ENCODE results near the gene TBC1D1.
"Not testable (repeated sequence)": the region's sequence is repeated elsewhere in the genome, so short reads cannot be mapped to it uniquely, and the experiment has no call there.

TBC1D1 gene

DNA sequence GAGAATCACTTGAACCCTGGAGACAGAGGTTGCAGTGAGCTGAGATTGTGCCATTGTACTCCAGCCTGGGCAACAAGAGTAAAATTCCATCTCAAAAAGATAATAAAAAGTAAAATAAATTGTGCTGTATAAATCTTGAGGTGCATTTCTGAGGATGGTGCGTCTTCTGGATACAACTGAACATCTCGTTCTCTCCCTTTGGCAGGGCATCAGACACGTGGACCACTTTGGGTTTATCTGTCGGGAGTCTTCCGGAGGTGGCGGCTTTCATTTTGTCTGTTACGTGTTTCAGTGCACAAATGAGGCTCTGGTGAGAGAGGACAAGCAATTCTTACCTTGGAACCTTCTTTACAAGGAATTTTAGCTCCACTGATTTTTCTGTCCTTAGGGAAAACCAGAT, 129.5 kb downstream of the TBC1D1 start:
- no peak for DNase-seq

DNA sequence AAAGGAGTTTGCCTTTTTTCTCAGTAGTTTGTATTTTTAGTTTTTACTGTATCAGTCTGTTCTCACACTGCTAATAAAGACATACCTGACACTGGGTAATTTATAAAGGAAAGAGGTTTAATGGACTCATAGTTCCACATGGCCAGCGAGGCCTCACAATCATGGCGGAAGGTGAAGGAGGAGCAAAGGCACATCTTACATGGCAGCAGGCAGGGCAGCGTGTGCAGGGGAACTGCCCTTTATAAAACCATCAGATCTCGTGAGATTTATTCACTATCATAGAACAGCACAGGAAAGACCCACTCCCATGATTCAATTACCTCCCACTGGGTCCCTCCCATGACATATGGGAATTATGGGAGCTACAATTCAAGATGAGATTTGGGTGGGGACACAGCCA, 130.1 kb downstream of the TBC1D1 start:
- not testable (repeated sequence) for DNase-seq

DNA sequence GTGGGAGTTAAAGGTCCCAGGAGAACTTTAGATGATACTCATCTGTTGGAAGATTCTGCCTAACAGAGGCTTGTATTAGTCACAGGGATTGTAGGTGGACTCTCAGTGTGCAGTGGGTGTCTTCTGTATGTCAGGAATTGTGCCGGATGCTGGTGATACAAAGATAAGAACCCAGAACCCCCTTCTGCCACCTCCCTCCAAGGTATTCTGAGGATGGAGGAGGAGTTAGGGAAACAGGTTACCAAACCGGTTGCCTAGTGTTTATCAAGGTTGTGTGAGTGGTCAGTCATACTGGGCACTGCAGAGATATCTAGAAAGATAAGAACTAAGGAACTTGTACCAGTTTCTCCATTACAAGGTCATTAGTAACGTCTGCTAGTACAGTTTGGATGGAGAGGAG, 130.9 kb downstream of the TBC1D1 start:
- DNase-seq, result no peak

DNA sequence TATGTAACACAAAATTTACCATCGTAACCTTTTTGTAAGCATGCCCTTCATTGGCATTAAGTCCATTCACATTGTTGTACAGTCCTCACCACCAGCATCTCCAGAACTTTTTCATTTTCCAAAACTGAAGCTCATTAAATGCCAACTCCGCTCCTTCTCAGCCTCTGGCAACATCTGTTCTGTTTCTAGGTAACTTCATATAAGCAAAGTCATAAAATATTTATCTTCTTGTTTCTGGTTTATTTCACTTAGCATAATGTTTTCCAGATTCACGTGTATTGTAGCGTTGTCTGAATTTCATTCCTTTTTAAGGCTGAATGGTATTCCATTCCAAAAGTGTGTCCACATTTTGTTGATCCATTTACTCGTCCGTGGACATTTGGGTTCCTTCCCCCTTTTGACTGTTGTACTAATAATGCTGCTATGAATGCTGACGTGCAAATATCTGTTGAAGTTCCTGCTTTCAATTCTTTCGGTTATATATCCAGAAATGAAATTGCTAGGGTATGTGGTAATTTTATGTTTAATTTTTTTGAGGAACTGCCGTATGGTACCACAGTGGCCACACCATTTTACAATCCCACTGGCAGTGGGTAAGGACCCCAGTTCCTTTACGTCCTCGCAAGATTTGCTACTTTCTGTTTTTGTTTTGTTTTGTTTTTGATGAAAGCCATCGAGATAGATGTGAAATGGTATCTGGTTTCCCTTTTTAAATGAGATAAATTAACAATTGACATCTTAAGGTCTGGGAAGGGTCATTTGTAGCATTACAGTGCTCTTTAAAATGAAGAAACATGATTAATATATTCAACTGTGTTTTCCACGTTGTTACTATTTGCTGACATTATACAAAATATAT, 132.7 kb downstream of the TBC1D1 start:
- no peak for DNase-seq

DNA sequence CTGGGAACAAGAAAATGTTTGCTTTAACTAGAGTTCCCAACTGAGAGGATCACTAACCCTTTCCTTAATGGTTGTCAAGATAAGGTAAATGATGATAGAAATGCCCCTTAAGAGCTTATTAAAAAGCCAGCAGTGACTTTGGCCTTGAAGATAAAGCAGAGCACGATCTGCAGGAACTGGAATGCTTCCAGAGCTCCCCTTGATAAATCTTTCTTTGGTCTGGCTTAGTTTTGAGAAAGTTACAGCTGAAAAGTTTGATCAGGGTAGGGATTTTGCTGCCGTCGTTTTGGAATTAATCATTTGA, 133.3 kb downstream of the TBC1D1 start:
- DNase-seq, result no peak

DNA sequence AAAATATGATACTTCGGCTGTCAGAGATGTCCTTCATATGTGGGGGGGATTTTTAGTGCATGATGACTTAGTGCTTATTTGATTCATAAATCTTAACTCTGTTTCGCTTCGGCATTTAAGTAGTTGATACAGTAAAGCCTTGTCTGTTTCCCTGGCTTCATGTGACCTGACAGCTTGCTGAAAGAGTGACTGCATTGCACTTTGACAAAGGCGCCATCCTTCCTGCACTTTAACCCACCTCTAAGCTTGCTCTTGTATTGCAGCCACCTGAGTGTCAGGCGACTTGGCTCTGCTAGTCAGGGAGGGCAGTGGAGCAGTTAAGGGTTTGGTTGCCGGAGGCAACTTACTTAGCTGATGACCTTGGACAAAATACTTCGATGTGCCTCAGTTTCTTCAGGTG, 134.8 kb downstream of the TBC1D1 start:
- DNase-seq, result no peak

DNA sequence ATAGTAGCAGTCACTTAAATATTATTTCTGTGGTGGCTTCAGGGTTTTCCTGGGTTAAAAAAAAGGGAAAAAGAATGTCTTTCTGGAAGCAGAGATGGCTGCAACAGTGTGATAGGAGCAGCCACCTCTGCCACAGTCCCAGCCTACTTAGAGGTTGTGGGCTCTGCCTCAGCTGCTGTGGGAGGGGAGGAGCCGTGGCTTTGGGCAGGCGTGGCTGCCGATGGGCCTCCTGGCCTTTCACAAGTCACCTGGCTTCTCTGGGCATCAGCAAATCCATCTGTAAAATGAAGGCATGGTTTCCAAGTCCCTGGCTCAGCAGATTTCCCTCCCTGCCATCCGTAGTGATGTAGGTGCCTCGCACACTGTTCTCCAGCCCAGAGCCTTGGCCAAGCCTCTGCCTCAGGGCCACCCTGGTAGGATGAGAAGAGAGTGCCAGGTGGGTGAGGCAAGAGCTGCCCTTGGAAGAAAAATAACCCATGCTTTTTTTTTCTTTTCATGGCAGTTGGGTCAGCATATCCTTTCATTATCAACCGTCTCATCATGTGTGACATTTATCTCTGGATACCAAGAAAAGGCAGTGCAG, 135.4 kb downstream of the TBC1D1 start:
- no peak for DNase-seq

DNA sequence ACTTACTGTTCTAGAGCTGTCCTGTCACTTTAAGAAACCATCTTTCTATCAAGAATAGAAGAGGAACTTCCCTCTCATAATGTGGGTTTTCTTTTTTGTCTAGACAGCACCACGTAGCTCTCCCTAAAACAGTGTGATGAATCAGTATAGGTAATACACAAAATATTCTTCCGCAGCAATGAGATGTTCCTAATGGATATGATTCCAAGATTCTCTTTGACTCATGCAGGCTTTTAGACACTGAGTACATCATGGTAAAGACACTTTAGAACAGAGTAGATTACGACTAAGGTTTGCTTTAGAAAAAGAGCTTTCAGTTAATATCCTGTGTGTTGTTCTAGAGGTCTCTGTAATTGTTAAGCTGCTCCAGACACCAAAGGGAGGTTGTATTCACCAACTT, 139.1 kb downstream of the TBC1D1 start:
- DNase-seq, result no peak

DNA sequence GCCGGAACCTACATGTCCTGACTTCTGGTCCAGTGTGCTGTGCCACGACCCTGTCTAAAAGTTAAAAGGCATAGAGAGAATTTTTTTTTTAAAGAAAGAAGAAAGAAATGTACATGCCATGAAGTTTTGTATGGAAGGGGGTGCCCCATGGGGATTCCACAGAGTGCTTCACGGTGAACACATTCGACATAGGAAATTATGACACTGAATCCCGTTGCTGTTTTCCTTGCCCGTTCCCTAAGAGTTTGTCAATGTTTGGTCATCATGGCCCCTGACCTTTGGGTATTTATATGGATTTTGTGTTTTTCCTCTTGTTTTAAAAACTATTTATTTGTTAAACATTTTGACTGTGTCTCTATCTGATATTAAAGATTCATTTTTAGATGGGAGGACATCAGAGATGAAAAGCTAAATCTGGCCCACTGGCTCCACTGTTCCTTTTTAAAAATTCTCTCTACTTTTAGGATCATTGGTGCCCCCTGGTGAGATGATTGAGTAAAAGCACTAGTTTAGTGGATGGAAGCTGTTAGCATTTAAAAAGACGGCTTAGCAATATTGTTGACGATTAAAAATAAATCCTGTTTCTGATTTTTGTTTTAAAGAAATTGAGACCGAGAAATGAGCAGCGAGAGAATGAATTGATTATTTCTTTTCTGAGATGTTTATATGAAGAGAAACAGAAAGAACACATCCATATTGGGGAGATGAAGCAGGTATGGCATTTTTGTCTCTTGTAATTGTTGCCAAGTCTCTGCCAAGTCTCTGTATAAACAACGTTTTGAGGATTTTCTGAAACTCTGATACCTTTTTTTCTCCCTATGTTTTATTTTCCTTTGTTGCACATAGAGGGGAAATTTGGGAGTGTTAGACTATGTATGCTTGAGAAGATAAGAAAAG, 144.3 kb downstream of the TBC1D1 start:
- no peak for DNase-seq

DNA sequence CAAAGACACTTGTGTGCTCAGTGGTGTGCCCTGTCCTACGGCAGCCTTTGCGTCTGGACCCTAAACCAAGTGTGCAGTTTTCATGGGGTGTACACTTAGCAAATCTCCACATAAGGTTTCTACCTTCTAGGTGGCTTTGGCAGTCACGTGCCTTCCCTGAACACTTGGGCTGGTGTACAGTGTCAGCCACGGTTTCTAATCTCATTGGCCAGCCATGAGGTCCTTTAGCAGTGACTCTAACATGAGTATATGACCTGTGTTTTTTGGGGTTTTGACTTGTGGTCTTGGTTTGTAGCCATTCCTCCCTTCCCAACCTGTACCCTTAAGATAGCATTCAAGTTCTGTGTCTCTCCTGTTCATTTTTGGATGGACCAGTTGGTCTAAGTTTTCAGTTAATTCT, 145.7 kb downstream of the TBC1D1 start:
- no peak for DNase-seq

DNA sequence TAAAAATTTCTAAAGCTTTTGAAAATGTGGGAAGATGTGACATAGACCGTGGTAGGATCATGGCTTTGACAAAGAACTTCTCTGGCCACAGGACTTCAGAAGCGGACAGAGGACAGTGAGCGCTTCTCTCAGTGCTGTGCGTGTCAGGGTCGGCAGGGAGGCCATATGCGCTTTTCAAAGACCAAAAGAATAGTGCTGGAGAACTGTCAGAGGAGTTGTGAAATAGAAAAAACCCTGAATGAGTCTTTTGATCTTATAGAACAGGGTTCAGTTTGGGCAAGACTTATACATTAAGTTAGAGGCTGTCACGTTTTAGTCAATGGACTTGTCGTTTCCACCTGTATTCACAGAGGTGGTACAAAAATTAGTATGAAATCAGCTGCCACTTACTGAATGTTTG, 146.7 kb downstream of the TBC1D1 start:
- DNase-seq, result no peak

DNA sequence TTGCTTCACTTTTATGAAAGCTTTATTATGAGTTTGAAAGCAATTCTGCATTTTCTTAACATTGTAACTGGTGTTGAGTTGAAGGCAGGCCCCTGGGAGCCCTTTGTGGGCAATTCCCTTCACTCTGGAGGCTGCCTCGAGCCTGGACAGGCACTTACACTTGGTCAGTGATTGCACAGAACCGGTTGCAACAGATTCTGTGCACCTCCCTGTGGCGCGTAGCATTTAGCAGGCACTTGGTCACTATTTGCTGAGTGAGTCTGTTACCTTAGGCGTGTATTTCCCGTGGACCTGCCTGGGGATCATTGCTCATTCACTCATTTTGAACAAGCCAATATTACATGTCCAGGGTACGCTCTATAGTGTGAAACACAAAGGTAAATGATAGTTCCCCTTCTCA, 149.7 kb downstream of the TBC1D1 start:
- no peak for DNase-seq

DNA sequence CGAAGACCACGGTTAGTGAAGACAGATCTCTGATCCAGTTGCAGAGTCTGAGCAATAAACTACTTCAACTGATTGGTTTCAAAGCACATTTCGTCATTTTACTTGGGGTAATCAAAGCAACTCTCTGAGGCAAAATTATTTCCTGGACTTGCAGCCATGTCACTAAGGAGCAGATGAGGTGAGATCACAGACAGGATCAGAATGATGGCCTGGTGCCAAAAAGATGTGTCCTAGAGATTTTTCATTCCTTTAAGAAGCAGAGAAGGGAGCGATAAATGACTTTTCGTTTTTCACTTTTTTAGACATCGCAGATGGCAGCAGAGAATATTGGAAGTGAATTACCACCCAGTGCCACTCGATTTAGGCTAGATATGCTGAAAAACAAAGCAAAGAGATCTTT, 153.2 kb downstream of the TBC1D1 start:
- DNase-seq, result no peak

DNA sequence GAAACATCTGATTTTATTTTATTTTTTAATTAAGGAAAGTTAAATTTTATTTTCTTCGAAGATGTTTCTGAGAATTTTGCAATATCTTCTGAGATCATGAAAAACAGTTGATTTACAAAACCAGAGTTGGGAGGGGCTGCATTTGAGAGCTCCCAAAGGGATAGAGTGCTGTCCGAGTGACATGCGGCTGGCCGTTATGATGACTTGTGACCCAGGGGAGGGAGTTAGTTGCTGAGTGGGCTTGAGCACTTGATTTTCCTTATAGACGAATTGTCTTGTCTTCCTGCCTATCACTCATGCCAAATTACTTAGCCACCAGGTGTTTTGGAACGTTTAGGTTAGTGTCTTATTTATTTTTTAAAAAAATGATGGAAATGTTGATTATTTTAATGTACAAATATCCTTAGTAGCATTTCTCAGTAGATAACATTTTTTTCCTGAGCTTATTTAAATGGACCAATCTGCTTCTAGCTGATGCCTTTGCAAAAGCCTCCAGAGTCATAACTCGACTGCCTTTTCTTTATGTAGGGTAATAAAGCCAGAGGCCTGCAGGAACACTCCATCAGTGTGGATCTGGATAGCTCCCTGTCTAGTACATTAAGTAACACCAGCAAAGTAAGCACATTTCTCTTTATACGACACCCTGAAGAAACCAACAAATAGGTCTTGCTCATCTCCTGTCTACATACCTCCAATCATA, 154.6 kb downstream of the TBC1D1 start:
- no peak for DNase-seq

DNA sequence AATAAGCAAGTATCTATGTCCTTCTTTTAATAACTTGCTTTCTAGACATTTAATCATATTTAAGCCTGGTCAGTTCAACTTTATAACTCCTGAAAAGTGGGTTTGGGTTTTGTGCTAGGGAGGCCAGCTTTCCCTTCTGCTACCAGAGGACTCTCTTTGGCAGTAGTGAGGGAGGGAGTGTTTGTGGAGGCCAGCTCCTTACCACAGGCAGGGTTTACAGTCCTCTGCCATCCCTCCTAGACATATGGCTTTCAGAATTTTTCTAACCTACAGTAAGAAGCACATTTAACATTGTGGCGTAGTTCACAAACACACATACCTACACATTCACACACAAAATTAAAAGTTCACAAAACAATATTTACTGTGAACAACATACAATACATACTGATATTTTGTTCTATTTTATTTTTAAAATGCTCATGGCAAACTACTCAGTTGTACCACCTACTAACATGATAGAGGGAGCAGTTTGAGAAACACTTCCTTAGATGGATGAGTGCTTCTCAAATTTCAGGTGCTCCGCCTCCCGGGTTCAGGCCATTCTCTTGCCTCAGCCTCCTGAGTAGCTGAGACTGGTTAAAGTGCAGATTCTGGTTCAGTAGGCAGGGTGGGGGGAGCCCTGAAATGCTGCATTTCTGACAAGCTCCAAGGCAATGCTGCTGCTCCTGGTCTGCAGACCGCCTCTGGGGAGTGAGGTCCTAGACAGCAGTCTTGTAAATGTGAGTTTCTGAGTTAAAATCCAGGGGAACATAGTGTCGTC, 156.0 kb downstream of the TBC1D1 start:
- DNase-seq, result no peak

DNA sequence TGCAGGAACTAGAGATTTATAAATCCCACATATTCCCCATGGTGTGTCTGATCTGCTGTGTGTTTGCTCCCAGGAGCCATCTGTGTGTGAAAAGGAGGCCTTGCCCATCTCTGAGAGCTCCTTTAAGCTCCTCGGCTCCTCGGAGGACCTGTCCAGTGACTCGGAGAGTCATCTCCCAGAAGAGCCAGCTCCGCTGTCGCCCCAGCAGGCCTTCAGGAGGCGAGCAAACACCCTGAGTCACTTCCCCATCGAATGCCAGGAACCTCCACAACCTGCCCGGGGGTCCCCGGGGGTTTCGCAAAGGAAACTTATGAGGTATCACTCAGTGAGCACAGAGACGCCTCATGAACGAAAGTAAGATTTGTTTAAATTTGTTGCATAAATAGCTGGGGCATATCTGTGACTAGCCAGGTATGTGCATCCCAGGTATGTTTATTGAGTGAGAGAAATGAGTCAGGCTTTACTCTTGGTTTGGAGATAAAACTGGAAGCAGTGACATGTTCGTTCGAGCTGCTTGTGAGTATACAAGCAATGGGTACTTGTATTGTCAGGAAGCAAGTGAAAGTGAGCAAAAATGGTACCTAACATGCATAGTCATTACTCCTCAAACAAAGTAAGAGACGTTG, 158.8 kb downstream of the TBC1D1 start:
- no peak for DNase-seq

DNA sequence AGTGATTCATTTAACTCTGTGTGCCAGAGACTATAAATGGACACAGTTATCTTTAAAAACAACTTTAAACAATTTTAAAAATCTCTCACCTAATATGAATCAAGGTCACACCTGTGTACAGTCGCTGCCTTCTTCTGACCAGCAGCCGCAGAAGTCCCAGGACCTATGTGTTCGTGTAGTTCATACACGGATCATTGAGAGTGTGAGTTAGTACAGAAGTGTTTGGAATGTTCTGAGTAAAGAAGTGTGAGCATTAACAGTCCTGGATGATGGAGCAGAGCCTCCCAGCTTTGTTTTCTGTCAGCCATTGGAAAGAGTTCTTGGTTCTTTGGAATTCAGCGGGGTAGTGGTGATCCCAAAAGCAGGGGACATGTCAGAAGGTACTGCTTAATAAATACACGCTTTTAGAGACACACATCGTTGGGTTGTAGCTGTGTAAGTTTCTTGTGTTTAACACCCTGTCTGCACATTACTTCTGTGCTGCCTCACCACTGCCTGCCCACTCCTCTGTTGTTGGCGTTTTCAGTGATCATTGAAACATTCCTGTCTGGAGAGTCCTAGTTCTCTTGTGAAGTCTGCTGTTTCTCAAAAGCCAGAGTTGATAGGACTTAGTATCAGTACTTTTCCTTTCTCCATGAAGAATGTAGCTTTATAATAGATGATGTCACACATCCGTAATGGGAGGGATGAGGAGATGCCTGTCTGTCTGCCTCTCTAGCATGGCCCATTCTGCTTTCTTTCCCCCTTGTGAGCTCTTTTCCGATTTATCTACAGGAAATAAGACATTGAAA, 159.9 kb downstream of the TBC1D1 start:
- DNase-seq, result no peak

DNA sequence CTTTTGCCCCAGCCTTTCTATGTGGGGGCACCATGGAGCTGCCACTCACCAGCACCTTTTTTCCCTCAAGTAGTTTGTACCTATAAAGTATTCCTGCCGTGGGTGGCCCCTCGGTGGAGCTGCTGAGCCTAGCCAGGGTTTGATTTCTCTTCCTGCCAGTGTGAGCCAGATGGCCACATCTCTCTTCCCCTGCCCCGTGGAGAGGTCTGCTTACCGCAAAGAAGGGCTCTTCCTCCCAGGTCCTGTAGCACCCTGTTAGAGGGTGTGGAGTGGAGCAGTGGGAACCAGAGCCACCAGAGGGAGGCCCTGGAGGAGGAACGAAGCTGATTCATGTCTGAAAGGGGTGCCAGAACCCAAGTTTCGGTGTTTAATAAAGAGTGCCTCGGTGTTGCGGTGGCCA, 164.7 kb downstream of the TBC1D1 start:
- no peak for DNase-seq

DNA sequence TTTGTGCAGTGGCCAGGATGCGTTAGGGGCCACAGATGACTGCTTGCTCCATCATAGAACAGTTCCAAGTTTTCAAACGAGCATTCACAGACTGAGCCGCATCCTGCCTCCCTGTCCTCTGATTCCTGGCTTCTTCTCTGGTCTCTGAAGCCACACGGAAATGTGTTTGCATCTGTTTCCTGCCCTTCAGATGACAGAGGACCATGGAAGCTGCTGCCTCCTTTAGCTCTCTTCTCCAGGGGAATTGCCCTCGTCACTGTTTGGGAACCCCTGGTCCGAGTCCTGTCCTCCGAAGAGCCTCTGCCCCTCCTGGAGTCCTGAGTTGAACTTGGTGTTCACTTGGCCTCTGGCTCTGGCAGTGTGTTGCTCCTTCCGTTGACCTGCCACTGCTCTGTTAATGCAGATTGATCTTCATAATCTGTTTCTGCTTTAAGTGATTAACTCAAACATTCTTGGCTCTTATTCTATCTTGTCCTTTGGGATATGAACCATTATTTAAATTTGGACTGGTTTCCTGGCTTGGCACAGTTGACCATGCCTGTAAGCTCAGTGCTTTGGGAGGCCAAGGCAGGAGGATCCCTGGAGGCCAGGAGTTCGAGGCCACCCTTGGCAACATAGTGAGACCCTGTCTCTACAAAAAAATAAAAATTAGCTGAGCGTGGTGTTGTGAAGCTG, 165.3 kb downstream of the TBC1D1 start:
- no peak for DNase-seq

DNA sequence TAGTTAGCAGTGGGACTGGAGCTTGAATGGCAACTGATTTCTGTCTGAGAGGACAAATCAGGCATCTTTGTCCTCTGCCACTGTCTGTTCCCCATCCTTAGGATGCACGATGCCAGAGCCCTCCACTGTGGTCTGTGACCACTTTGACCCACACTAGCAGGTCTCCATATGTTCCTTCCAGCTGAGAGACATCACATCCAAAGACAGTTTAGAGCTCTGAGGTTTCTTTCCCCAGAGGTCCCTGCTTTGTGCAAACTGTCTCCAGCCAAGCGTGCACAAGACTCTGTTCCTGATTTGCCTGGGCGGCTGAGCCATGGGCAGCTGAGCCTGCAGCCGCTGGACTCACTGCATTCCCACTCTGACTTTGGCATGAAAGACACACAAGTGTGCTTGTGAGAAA, 167.3 kb downstream of the TBC1D1 start:
- DNase-seq, result no peak
